Activated CD8-positive, alpha-beta memory T cell treated with anti-CD3 and anti-CD28 coated beads for 36 hours (primary cell): ENCODE results near the gene ACSL3. TPM values are rescaled to one million over a fixed set of nuclear protein-coding genes. Genes with fewer than 3 reads are reported as not detected.
"Not testable (repeated sequence)": the region's sequence is repeated elsewhere in the genome, so short reads cannot be mapped to it uniquely, and the experiment has no call there.

ENCODE experiments used
- CTCF ChIA-PET: fragments of 350-600 bp; sonication (Branson Sonifier 250); formaldehyde crosslinking; loops from one replicate; lab custom pipeline; 2021; ENCODE audit warnings: antibody characterized with exemption; lab: Charles Lee
- POLR2A ChIA-PET: fragments of 350-600 bp; sonication (Branson Sonifier 250); formaldehyde crosslinking; loops from one replicate; lab custom pipeline; 2021; ENCODE audit warnings: antibody characterized with exemption; lab: Charles Lee
- total RNA-seq, 2 experiments: library from RNA; stranded (reverse); gene quantifications; one replicate each; pipeline ENCODE4 v1.2.3, GENCODE V29; 2021

Gene ACSL3
- total RNA-seq, 2 experiments from 2014 or later: 46.2 to 53.4 TPM

DNA sequence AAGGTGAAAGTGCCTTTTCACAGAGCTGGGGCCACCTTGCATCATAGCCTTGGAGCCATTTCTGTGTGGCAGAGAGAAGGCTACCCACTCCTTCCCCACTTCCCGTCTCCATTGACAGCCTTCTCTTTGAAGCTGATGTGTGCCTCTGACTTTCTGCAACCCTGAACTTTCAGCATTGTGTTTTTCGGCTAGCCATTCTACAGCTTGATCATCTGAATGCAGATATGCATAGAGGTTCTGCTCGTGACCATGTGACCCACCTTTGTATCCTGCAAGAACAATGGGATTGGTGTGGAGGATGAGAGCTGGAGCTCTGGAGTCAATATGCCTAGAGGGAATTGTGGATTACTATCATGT is 122.1 kb downstream of the ACSL3 start:
- ChIA-PET POLR2A (no interaction called here), CTCF (interaction anchor here (1.2 kb wide), 1 partner anchor 11 kb away, joined by 3 read pairs; no protein-coding TSS in a partner anchor)

DNA sequence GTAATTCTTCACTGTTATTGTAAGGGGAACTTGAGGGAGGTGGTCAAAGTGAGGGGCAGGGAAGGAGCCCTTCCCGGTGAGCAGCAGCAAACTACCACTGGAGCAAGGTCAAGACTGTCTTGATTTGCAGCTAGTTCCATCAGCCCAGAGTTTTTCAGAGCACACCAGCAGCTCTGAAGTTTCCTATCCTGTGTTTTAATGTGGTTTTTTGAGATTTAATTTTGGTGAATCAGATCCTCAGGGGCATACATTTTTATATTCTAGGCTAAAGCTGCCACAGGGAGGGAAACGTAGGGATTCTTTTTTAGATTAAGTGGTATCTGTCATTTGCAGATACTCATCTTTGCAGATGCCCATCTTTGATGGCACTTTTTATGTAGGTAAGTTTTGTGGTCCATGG is 124.1 kb downstream of the ACSL3 start:
- POLR2A ChIA-PET: no interaction called here
- CTCF ChIA-PET: no interaction called here

DNA sequence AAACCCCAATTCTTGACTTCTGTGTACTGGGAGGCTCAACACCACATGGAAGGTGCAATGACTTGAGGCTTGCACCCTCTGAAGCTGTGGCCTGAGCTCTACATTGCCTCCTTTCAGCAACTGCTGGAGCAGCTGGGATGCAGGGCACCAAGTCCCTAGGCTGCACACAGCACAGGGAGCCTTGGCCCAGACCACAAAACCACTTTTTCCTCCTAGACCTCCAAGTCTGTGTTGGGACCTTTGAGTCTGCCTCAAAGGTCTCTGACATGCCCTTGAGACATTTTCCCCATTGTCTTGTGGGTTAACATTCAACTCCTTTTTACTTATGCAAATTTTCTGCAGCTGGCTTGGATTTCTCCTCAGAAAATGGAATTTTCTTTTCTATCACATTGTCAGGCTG is 128.6 kb downstream of the ACSL3 start:
- ChIA-PET CTCF (no interaction called here), POLR2A (no interaction called here)

DNA sequence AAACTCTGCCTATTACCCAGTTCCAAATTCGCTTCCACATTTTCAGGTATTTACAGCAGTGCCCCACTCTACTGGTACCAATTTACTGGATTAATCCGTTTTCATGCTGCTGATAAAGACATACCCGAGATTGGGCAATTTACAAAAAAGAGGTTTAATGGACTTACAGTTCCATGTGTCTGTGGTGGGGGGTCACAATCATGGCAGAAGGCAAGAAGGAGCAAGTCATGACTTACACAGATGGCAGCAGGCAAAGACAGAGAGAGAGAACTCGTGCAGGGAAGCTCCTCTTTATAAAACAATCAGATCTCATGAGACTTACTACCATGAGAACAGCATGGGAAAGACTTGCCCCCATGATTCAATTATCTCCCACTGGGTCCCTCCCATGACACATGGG is 129.4 kb downstream of the ACSL3 start:
- POLR2A ChIA-PET, CTCF ChIA-PET: not testable (repeated sequence)

DNA sequence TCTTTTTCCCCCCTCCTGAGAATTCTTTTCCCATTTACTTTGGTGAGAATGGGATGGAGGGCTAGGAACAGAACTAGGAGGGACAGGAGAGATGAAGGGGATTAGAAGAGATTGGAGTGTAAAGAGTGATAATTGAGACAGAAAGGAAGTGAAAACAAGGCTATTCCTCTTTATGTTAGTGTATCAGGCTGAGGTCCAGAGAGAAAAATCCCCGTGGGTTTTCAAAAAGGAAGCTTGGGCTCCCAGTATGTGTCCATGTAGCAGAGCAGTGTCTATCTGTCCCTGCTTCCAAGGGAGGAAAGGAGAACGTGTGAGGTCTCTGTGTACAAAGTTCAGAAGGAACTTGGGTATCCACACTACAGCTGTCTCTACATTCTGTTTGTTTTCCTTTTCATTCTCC is 131.3 kb downstream of the ACSL3 start:
- ChIA-PET POLR2A (no interaction called here), CTCF (no interaction called here)

Other genes starting within 250 kb of the ACSL3 start
- 10 to 100 TPM; 61.2 to 62.6 TPM for gene FARSB, start 204.9 kb upstream of the ACSL3 start, total RNA-seq
- gene MOGAT1, start 189.4 kb upstream of the ACSL3 start, total RNA-seq: not detected
- gene KCNE4, start 191.2 kb downstream of the ACSL3 start, total RNA-seq: not detected